GM12872 (cell line): ENCODE measurements around the gene INTS4.

Experiments used
- CTCF ChIP-seq: IDR thresholded peaks from 3 replicates; pipeline ENCODE4 v1.5.1; 2011; ENCODE audit warnings: low read depth, mild to moderate bottlenecking, low read length, moderate library complexity; ENCODE audit not compliant: insufficient read depth

Gene INTS4

DNA sequence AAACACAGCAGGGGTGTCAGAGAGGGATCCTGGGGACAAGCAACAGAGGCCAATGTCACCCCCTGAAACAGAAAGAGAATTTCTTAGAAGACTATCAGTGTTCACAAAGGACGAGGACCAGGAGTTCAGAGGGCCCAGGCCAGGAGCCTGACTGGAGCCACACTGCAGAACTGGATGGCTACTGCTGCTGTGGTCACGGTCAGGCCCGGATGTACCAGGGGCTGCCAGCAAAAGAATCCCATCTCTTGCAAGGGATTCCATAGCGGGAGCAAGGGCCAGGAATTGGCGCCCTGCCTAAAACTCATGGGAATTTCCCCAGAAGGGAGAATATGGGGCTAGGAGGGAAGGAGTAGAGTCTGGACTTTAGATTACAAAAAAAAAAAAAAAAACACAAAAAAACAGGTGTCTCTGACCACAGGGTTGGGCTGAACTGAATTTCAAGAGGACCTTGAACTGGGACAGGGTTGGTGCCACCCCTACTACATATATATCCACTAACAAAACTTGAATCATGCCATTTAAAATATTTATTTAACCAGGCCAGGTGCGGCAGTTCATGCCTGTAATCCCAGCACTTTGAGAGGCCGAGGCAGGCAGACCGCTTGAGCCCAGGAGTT is 44.3 kb upstream of the INTS4 start:
- no peak for TF ChIP-seq CTCF

DNA sequence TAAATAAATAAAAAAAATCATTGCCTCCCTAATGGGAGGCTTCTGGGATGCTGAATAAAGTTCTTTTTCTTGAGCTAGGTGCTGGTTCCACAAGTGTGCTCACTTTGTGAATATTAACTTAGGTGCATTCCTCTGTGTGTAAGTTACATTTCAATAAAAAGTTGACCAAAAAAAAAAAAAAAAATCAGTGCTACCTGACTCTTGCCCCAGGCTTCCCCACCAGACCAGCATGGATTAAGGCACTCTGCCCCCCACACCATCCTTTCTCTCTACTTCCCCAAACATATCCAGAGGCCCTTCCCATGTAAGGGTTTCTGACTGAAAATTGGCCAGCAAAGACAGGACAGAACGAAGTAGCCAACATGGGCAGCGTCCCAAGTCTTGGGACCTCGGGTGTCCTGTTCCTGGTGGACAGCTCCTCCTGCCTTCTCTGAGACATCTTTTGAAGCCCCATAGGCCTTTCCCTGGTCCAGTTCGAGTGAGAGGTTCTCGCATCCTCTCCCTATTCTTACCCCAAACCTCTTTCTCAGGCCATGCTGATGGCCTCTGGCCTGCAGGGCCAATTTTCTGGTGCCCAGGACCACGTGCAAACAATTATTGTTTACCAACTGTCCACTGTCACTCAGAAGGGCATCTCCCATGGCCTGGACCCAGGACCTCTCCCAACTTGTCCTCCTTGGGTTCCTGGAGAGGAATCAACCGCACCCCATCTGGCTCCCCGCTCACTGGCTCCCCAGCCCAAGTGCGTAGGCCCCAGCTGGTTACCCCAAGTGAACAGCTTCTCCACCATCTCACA is 43.6 kb upstream of the INTS4 start:
- TF ChIP-seq CTCF: no peak

DNA sequence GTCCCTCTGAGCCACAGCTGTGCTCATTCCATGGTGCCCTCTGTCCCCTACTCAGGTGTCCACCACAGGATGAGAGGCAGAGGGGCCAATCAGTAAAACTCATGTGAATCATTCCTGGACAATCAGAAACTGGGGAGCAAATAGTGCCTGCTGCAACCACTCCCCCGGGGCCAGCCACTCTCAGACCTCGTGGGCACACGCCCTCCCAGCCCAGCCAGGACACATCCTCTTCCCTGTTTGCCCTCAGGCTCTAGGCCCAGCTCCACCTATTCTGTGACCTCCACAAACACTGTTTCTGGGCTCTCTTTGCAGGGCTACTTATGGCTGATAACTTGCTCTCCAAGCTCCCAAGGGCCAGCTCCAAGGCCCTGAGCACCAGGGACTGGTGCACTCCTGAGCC is 42.6 kb upstream of the INTS4 start:
- TF ChIP-seq CTCF: no peak

DNA sequence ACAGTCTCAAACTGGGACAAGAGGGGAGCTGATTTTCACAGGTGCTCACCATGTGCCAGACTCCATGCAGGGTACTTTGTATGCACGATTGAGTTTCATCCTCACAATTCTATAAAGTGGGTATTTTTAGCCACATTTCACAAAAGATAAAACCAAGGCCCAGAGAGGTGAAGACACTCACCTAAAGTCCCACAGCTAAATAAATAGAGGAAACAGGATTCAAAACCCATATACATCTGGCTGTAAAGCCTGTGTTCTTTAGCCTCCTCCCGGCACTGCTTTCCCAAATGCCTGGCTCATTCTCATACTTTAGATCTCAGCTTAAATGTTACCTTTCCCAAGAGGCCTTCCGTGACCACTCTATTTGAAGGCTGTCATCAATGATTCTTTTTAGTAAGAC is 41.8 kb upstream of the INTS4 start:
- no peak for TF ChIP-seq CTCF

DNA sequence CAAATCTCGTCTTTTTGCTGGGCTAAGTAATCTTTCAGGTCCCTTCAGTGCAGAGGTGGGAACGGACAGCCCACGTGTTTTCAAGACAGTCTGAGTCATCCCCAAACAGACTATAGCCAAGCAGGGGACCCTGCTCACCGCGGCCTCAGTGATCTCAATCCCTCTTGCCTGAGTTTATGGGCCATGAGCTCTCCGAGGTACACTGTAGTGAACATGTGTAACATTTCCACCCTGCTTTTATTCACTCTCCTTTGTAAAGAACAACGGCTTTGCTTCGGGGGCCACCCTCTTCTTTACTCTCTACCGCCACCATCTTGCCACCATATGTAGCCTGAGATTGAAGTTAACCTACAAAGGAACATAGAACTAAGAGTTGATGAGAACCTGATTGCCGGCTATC is 40.2 kb upstream of the INTS4 start:
- no peak for TF ChIP-seq CTCF

GRCh38 chr11:78033040-78033439 is 38.6 kb upstream of the INTS4 start:
- TF ChIP-seq CTCF: no peak

- no peak for TF ChIP-seq CTCF
Measured at GRCh38 chr11:78032090-78032489, 37.6 kb upstream of the INTS4 start.
